ENCODE data around the gene DHRS4L2.
"Not testable (repeated sequence)": the region's sequence is repeated elsewhere in the genome, so short reads cannot be mapped to it uniquely, and the experiment has no call there.

DHRS4L2 gene

DNA sequence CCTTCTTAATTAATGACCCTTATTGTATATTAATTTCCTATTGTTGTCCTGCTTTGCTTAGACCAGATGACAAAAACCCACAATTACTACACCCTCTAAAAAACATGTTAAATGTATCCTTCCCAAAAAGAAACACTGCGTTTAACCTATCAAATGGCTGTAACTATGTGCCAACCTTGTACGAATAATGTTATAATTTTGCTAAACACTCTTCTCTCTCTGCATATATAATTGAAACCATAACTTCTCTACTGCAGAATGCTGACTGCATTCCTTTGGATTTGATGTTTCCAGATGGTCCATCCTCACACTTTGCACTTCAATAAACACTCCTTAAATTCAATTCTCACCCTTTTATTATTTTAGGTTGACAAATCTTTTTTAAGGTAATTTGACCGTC lies 31.8 kb downstream of the DHRS4L2 start:
- not testable (repeated sequence) for DNase-seq

DNA sequence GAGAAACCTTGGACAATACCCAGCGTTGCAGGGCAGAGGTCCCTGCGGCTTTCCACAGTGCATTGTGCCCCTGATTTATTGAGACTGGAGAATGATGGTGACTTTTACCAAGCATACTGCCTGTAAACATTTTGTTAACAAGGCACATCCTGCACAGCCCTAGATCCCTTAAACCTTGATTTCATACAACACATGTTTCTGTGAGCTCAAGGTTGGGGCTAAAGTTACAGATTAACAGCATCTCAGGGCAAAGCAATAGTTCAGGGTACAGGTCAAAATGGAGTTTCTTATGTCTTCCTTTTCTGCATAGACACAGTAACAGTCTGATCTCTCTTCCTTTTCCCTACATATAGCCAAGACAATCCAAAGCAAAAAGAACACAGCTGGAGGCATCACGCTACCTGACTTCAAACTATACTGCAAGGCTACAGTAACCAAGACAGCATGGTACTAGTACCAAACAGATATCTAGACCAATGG lies 36.2 kb downstream of the DHRS4L2 start:
- not testable (repeated sequence) for DNase-seq

DNA sequence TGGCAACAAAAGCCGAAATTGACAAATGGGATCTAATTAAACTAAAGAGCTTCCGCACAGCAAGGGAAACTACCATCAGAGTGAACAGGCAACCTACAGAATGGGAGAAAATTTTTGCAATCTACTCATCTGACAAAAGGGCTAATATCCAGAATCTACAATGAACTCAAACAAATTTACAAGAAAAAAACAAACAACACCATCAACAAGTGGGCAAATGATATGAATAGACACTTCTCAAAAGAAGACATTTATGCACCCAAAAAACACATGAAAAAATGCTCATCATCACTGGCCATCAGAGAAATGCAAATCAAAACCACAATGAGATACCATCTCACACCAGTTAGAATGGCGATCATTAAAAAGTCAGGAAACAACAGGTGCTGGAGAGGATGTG lies 41.0 kb downstream of the DHRS4L2 start:
- not testable (repeated sequence) for DNase-seq

DNA sequence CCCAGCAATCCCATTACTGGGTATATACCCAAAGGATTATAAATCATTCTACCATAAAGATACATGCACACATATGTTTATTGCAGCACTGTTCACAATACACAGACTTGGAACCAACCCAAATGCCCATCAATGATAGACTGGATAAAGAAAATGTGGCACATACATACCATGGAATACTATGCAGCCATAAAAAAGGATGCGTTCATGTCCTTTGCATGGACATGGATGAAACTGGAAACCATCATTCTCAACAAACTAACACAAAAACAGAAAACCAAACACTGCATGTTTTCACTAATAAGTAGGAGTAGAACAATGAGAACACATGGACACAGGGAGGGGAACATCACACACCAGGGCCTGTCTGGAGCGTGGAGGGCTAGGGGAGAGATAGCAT lies 42.6 kb downstream of the DHRS4L2 start:
- DNase-seq: not testable (repeated sequence)

DNA sequence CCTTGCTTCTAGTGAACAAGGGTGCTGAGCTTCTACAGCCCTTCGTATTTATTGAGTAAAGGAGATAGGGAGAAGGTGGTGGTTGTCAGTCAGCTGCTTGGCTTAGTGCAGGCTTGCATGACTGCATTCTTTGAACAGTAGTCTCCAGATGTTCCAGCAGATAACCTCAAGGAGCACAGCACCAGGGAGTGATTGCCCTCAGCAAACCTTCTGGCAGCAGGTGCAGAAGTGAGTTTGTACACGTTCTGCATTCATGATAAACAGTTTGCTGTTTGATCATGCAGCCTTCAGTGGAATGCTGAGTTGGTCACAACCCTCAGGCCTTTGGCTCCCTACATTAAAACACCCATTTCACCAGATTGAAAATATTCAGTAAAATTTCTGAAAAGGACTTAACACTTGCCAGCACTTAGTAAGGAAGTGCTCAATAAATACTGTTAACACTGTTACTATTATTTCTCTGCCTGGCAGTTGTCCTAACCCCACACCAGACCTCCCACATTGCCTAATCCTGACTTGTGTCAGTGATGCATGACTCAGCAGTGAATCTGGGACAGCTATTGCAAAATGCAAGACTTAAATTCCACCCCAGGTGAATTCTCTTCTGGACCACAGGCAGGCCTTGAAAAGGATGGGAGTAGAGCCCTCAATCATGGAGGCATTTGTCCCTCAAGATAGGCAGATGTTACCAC lies 44.1 kb downstream of the DHRS4L2 start:
- DNase-seq: no peak

DNA sequence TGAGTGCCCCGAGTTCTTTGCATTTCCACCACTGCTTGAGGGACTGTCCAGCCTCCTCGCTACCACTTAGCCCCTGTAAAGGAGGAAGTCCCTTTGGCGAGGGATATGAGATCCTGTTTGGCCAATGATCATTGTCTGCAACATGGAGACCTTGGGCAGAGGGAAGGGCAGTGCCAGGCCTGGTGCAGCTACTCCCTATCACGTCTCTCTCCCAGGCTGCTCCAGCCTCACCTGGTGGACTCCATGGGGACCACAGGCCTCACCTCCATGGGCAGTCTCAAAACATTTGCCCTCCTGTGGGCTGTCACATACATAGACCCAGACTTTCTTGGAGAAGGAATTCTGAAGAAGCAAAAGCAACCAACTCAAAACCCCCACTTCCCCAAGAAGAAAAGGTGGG lies 47.0 kb downstream of the DHRS4L2 start:
- not testable (repeated sequence) for DNase-seq

DNA sequence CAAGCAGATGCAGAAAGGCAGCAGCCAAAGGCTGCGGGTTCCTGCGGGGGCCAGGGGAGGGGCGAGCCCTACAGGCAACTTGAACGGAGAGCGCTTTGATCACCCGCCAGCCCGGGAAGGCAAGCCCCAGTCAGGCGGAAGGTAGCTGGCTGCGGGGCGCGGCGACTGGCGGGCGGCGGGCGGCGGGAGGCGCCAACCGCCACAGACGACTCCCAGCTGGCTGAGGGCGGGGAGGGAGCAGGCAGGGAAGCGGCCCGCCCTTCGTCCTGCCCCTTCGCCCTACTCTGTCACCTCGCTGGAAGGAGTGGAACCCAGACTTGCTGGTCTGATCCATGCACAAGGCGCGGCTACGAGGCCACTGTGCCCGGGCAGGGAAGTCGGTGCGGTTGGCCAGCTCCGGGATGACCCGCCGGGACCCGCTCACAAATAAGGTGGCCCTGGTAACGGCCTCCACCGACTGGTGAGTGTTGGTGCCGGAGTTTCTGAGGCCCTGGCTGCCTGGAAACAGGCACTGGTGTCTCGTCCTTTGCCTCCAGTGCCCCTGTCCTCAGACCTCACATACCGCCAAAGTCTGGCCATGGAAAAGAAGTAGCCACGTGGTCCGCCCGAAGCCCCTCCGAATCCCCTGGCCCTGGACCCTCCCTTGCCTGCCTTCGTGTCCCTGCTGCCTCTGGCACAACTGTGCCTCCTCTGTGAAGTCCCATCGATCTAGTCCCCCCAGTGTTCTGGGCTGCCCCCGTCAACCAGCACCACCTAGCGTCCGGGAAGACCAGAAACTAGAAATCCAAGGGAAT lies 47.6 kb downstream of the DHRS4L2 start:
- peak; percentile 62 for DNase-seq

DNA sequence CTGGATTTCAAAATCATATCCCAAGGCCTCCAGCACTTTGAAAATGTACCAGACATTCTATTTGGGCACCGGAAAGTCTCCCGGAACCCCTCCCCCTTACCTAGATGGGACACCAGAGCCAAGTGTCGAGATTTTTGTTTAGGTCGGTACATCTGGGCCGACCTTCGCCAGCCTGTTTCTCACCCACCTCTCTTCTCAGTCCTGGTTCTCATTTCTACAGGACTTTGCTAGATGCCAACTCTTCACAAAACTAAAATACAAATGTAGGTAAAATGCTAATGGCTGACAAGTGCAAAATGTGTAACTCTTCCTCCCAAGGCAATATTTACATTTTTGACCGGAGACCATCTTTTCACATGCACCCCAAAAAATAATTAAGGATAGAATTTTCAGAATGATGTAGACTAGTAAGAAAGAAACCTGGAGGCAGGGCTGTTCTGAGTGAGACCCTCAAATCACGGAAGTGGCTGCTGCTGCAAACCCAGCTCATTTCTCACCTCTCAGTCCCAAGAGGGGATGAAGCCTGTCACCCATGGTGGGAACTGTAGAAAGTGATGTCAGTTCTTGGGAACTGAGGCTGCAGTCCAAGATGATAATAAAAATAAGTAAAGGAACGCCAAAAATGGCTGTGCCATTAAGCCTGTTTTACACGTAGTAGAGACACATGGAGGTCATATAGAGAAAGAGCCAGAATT lies 48.4 kb downstream of the DHRS4L2 start:
- DNase-seq: not testable (repeated sequence)

DNA sequence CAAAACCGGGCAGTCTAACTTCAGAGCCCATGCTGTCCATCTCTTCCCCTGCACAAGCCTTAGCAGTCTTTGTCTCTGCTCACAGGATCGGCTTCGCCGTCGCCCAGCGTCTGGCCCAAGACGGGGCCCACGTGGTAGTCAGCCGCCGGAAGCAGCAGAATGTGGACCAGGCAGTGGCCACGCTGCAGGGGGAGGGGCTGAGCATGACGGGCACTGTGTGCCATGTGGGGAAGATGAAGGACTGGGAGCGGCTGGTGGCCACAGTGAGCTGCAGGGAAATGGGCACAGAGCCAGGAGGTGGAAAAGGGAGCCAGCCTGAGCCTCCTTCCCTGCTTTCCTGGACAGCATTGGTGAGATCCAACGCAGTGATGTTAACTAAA lies 48.9 kb downstream of the DHRS4L2 start:
- DNase-seq: no peak

DNA sequence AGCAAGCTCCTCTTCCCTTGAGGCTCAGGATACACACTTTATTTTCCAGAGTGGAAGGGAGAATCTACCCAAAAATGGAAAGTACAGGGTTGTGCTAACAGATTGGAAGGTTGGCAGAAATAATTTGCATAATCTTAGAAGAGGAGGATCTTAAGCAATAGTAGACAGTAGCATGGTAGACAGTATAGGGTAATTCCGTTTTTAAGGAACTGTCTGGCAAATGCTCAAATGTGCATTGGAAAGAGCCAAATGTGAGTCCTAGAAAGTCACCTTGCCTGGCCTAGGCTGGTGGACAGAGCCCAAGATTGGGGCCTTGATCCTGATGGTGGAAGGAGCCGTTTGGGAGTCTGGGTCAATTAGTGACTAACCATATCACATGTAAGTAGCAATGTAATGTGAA lies 50.0 kb downstream of the DHRS4L2 start:
- DNase-seq: no peak

DNA sequence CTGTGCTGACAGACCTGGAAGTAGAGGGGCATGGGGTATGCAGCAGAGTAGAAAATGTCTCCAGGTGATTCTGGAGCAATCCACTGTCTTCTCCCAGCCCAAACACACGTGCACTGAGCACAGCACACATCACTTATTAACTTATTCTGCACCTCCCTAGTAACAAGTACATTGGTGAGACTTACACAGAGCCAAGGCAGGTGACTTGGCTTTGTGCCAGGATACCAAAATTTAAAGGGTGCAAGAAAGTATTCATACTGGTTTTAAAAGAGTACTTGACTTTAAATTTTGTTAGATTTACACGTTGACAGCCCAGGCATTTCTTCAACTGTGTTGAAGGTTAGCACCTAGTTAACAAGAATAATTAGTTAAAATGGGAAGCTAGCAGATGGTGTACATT lies 52.0 kb downstream of the DHRS4L2 start:
- no peak for DNase-seq

DNA sequence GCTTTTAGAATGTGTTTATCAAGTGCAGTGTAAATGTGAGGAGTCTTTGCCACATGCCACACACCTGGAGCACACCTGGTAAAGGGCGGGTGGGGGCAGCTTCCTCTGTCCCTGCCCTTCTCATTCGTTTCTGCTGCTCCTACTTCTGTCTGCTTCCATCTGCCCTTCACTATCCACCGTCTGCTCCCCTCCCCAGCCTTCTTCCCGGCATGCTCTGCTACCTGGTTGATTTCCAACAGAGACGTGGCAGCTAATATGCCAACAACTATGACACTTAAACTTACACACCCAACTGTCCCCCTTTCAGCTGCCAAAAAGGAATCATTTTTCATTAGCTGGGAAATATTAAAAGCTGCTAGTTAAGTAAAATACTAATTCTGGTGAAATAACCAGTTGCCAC lies 54.0 kb downstream of the DHRS4L2 start:
- no peak for DNase-seq

DNA sequence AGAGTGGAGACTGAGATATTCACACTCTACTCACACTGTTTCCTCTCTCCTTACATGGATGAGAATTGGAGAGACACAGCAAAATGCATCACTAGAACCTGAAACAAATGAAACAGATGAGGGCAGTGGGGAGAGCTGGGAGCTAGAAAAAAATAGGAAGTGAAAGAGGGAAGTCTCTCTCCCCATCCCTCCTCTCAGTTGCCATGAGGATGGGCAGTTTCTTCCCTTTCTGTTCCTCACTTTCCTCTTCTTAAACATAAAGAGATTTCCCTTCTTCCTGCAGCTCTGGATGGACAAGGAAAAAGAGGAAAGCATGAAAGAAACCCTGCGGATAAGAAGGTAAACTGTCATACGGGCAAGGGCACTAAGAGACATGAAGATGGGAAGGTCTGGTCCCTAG lies 60.3 kb downstream of the DHRS4L2 start:
- not testable (repeated sequence) for DNase-seq

DNA sequence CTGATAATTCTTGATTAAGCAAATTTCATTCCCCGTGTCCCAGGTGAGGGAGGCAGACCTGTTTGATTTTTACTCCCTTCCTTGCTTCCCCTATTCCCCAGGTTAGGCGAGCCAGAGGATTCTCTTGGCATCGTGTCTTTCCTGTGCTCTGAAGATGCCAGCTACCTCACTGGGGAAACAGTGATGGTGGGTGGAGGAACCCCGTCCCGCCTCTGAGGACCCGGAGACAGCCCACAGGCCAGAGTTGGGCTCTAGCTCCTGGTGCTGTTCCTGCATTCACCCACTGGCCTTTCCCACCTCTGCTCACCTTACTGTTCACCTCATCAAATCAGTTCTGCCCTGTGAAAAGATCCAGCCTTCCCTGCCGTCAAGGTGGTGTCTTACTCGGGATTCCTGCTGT lies 62.0 kb downstream of the DHRS4L2 start:
- DNase-seq: not testable (repeated sequence)

DNA sequence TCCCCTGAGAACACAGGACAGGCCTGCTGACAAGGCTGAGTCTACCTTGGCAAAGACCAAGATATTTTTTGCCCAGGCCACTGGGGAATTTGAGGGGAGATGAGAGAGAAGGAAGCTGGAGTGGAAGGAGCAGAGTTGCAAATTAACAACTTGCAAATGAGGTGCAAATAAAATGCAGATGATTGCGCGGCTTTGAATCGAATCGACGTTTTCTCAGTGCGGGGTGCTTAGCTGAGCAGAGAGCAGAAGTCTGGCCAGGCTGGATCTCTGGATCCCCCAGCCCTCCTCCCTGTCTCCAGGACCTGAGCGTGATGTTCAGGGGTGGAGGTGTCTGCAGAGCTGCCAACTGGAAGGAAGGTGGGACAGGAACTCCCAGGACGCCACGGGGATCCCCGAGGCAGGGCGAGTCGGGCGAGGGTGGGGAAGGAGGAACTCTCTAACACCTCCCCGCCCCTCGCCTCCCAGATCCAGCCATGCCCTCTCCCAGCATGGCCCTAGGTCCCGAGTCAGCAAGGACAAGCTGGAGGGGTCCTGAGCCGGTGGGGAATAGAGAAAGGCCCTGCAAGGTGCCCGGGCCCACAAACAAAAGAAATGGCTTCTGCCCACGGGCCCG lies 62.6 kb downstream of the DHRS4L2 start:
- DNase-seq: no peak

DNA sequence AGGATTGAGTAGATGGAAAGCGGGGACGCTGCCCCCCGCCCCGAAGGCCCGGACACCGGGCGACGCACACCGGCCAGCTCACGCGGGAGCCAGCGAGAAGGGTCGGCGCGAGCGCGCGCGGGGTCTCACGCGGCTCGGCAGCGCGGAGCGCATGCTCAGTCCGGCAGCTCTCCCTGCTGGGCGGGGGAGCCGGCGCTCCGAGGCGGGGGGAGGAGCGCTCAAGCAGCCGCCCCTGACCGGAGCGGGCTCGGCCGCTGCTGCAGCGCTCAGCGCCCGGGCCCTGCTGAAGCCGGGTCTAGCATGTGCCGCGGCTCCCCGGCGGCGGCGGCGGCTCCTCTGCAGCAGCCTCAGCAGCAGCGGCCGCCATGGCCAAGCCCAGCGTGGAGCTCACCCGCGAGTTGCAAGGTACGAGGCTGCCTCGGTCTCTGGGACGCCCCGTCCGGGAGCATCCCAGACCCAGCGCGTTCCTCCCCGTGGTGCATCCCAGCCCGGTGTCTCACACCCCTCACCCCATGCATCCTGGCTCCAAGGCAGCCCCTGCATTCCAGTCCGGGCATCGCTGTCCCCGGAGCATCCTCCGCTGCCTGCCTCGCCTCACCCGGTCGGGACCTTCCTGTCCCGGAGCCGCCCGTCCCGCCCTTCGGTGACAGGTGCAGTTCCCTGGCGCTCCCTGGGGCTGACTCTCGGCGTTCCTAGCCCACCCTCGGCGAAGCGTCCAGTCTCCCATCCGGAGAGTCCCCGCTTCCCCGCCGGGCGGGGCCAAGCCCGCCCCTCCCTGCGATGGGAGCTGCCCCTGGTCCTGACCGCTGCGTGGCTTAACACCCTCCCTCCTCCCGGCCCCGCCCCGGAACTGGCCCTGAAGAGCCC lies 63.3 kb downstream of the DHRS4L2 start, which contains the start of gene CARMIL3:
TSS of gene CARMIL3 (plus strand) at position 221 of the 867 bp plus-strand sequence. CDS start at position 366, 145 bp downstream.
- peak; percentile 41 for DNase-seq

DNA sequence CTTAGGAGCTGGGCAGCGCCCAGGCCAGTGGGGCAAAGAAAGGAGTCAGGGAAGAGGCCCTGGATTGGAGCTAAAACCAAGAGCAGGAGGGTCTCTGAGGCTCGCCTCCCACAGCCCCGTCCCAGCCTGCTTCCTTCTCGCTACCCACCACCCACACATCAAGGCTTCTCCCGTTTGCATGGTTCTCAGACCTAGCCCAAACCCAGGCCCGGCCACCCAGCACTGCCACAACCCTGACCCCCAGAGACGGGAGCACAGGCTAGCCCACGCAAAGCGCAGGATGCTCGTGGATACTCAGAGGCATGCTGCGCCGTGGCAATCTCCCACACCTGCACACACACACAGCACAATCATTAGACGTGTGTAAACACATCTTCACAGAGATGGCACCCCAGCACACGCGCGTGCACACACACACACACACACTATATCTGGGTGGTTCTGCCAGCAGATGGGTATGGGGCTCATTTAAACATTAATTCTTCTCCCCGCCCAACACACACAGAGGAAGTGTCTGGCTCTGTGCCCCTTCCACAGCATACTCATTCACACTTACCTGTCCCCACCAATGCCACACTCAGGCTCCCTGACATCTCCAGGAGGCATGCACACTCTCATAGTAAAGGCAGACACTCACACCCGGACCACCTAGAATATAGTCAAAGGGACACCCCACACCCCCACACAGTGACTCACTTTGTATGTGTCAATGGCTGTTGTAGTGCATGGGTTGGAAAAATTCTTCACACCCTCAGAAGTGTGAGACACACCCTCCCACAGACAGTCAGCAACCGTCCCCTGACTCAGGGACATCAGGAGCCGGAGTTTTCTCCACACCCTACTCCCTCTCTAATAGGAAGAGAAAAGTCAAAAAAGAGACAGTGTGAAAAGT lies 64.2 kb downstream of the DHRS4L2 start:
- DNase-seq: no peak

DNA sequence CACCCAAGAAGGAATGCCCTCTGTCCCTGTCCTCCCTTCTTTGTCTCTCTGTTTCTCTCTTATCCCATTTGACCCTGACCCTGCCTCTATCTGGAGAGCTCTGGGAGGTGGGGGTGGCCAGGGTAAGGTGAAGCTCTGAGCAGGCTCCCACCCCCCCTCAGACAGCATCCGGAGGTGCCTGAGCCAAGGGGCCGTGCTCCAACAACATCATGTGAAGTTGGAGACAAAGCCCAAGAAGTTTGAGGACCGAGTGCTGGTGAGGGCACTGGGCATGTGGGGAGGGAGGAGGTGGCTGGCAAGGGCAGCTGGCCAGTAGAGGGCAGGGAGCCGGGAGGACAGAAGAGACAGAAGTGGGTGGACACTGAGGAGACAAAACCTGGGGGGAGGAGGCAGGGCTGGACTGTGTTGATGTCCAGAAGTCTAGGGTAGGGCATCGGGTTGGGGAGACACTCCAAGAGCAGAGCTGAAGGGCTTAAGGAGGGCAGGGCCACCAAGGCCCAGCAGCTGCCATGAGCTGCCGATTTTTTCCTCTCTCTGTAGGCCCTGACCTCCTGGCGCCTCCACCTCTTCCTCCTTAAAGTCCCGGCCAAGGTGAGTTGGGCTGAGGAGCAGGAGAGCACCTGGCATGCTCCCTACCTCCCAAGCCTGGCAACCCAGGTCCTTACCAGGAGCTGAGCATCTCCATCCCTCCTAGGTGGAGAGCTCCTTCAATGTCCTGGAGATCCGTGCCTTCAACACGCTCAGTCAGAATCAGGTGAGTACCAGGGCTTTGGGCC lies 65.0 kb downstream of the DHRS4L2 start:
- no peak for DNase-seq

DNA sequence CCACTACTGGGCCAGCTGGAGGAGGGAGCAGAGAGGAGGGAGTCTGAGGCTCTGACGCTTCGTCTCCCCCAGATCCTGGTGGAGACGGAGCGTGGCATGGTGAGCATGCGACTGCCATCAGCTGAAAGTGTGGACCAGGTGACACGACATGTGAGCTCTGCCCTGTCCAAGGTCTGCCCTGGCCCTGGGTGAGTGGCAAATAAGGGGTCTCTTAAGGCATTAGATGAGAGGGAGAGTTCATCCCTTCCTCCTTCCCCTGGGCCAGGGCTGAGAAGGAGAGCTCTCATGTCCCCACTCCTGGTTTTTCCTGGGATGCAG lies 65.6 kb downstream of the DHRS4L2 start:
- no peak for DNase-seq

DNA sequence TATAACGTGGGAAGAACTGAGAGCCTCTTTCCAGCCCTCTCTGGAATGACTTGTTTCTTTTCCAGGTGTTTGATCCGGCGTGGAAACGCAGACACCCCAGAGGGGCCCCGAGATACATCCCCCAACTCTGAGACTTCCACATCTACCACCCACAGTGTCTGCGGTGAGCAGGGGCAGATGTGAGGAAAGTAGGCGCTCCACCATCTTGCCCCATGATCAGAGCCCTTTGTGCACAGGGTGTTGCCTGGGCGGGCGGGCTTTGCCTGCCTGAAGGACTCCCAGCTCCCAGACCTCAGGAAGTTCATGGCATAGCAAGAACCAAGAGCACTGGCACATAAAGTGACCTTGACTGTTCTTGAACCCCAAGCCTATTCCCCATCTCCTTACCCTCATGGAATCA lies 65.9 kb downstream of the DHRS4L2 start:
- no peak for DNase-seq

Measured in central memory CD4-positive, alpha-beta T cell (primary cell).